ENCODE measurements around the gene SYT1. TPM values are rescaled to one million over a fixed set of nuclear protein-coding genes. Genes with fewer than 3 reads are reported as not detected.
A peak's percentile ranks its signal among the peaks of the same experiment; 100 is the strongest.

Gene SYT1
- total and polyA plus RNA-seq, 2 of the 8 experiments (the other 6 are each of a cell fraction or from before 2014, with no cell fraction given) = 11.0 to 34.6 TPM

DNA sequence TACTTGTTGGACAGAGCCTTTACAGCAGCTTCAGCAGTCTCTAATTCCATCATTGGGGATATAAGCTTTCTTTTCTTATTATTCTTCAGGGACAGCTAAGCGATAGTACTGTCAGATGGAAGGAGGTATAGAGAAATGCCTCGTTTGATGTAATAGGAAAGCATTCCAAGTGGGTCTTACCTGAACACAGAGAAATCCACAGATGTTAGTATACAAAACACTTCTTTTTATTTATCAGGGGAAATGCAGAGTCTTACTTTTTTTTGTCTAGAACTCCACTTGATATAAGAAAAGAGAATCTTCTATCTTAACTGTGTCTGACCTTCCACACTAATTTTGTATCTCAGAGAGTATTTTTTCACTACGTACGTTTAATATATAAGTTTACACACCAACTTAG is 1.9 kb downstream of the SYT1 start:
- H3K4me2 ChIP-seq (ENCODE audit: insufficient read depth in 1 of 2, low read depth in 2 of 2, low read length in 2 of 2) = peak overlapping the region; percentile 83
- H4K91ac ChIP-seq (replicated peaks; ENCODE audit: insufficient read length, low read length) = no peak overlapping the region
- no peak overlapping the region for H2AFZ ChIP-seq (ENCODE audit: low read length)
- no peaks in the 10 kb centered on the region for H3K9me3 ChIP-seq (ENCODE audit: insufficient read depth in 2 of 2, low read depth in 1 of 2, low read length in 1 of 2)
- H3K4me1 ChIP-seq (replicated peaks in 1 of 4; ENCODE audit: control insufficient read depth in 3 of 4, insufficient read depth in 4 of 4, low read length in 3 of 4) = peaks cover 0 to 6% (median 2%) of the 10 kb centered on the region in 4 experiments; a peak in 4 of 7 replicates
- H2BK20ac ChIP-seq (ENCODE audit: low read length) = no peak overlapping the region
- CTCF ChIA-PET (ENCODE audit: partially characterized antibody) = interaction anchor here (0.7 to 2.3 kb wide), 6 partner anchors 12 to 125 kb away, joined by 3 to 8 read pairs (median 3); no protein-coding TSS in a partner anchor
- no peak overlapping the region for H2BK15ac ChIP-seq (ENCODE audit: low read length)
- no peak overlapping the region for H3K9ac ChIP-seq (replicated peaks in 1 of 4; ENCODE audit: extremely low read depth in 1 of 4, low read depth in 3 of 4, low read length in 3 of 4)
- no peak overlapping the region for H4K8ac ChIP-seq (ENCODE audit: extremely low read depth, insufficient read depth, low read length)
- no peak overlapping the region for H3K18ac ChIP-seq (ENCODE audit: extremely low read depth, low read length)
- H3K27ac ChIP-seq (ENCODE audit: low read depth, low read length) = no peak overlapping the region
- WGBS, 2 experiments (ENCODE audit: extremely low coverage in 1 of 2, insufficient coverage in 1 of 2, insufficient read length in 1 of 2, insufficient replicate concordance in 2 of 2, low coverage in 1 of 2, low lambda C conversion rate in 2 of 2, missing lambda C conversion rate in 1 of 2) = 70% methylated on average over 4 of the region's 4 CpGs; no CpG with 5 or more reads in 1 of the 2 experiments
- DNase-seq (ENCODE audit: low read depth in 1 of 2, low spot score in 2 of 2) = no peak
- H4K20me1 ChIP-seq (replicated peaks in 1 of 2; ENCODE audit: control insufficient read depth in 1 of 2, insufficient read depth in 2 of 2, low read length in 2 of 2) = peaks cover 0 to 2% of the 10 kb centered on the region in 2 experiments
- H2BK120ac ChIP-seq (replicated peaks; ENCODE audit: low read depth, low read length) = no peak overlapping the region
- no peaks in the 10 kb centered on the region for H3K79me1 ChIP-seq (ENCODE audit: low read depth, low read length)
- H2AK5ac ChIP-seq (ENCODE audit: low read depth, low read length) = no peak overlapping the region
- H3K4me3 ChIP-seq (ENCODE audit: extremely low read depth in 1 of 4, insufficient read depth in 2 of 4, low read depth in 3 of 4, low read length in 4 of 4) = peak overlapping the region in 3 of 4 experiments; percentile 12 to 84 (median 22); a peak in 4 of 8 replicates
- no peaks in the 10 kb centered on the region for H3K27me3 ChIP-seq (replicated peaks in 1 of 4; ENCODE audit: control insufficient read depth in 3 of 4, extremely low read depth in 1 of 4, insufficient read depth in 3 of 4, low read length in 3 of 4)
- no peak overlapping the region for H3K56ac ChIP-seq (replicated peaks; ENCODE audit: insufficient read length, low read depth, low read length)
- no peak for FAIRE-seq
- peaks cover 4% of the 10 kb centered on the region for H3K23me2 ChIP-seq (ENCODE audit: low read depth, low read length)
- no peak overlapping the region for H2BK5ac ChIP-seq (ENCODE audit: low read depth, low read length)
- H3K23ac ChIP-seq (ENCODE audit: insufficient read length) = no peak overlapping the region
- H2BK12ac ChIP-seq (ENCODE audit: low read depth, low read length) = no peak overlapping the region
- H4K5ac ChIP-seq (ENCODE audit: insufficient read length, low read depth, low read length) = no peak overlapping the region
- POLR2A ChIA-PET (ENCODE audit: partially characterized antibody) = interaction anchor here (0.7 to 1.7 kb wide), 2 partner anchors 11 to 94 kb away, joined by 3 to 4 read pairs; no protein-coding TSS in a partner anchor
- peaks cover 5 to 68% of the 10 kb centered on the region in 2 experiments for H3K79me2 ChIP-seq (ENCODE audit: control insufficient read depth in 1 of 2, insufficient read depth in 2 of 2, low read length in 2 of 2)
- H3K14ac ChIP-seq (ENCODE audit: insufficient read length) = no peak overlapping the region
- H3K4ac ChIP-seq (replicated peaks; ENCODE audit: insufficient read length, low read depth, low read length) = no peak overlapping the region
- peaks cover 0 to 4% (median 0%) of the 10 kb centered on the region in 4 experiments; a peak in 1 of 8 replicates for H3K36me3 ChIP-seq (ENCODE audit: control insufficient read depth in 2 of 4, insufficient read depth in 4 of 4, low read length in 3 of 4)
- TF ChIP-seq SIX5 (IDR thresholded peaks at IDR 0.05; ENCODE audit: low read depth, low read length) = no peak
- TF ChIP-seq, protein P1, sequence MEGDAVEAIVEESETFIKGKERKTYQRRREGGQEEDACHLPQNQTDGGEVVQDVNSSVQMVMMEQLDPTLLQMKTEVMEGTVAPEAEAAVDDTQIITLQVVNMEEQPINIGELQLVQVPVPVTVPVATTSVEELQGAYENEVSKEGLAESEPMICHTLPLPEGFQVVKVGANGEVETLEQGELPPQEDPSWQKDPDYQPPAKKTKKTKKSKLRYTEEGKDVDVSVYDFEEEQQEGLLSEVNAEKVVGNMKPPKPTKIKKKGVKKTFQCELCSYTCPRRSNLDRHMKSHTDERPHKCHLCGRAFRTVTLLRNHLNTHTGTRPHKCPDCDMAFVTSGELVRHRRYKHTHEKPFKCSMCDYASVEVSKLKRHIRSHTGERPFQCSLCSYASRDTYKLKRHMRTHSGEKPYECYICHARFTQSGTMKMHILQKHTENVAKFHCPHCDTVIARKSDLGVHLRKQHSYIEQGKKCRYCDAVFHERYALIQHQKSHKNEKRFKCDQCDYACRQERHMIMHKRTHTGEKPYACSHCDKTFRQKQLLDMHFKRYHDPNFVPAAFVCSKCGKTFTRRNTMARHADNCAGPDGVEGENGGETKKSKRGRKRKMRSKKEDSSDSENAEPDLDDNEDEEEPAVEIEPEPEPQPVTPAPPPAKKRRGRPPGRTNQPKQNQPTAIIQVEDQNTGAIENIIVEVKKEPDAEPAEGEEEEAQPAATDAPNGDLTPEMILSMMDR (IDR thresholded peaks at IDR 0.05; ENCODE audit: control extremely low read depth in 1 of 3, insufficient read depth in 1 of 3, low read depth in 1 of 3, low read length in 3 of 3) = no peak
- TF ChIP-seq SUZ12 (IDR thresholded peaks at IDR 0.05; ENCODE audit: low read length) = no peak
- TF ChIP-seq, protein P2, sequence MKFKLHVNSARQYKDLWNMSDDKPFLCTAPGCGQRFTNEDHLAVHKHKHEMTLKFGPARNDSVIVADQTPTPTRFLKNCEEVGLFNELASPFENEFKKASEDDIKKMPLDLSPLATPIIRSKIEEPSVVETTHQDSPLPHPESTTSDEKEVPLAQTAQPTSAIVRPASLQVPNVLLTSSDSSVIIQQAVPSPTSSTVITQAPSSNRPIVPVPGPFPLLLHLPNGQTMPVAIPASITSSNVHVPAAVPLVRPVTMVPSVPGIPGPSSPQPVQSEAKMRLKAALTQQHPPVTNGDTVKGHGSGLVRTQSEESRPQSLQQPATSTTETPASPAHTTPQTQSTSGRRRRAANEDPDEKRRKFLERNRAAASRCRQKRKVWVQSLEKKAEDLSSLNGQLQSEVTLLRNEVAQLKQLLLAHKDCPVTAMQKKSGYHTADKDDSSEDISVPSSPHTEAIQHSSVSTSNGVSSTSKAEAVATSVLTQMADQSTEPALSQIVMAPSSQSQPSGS (IDR thresholded peaks at IDR 0.05; ENCODE audit: low read length) = no peak
- no peak for TF ChIP-seq SIN3A (conservative IDR thresholded peaks at IDR 0.05 in 1 of 2, IDR thresholded peaks at IDR 0.05 in 1 of 2; ENCODE audit: low read depth in 1 of 2, low read length in 2 of 2)
- no peak for TF ChIP-seq KDM1A (IDR thresholded peaks at IDR 0.05; ENCODE audit: borderline replicate concordance, low read length)
- TF ChIP-seq CHD1 (IDR thresholded peaks at IDR 0.05; ENCODE audit: low read depth, low read length) = no peak
- TF ChIP-seq BRCA1 (IDR thresholded peaks at IDR 0.05; ENCODE audit: low read depth, low read length) = no peak
- no peak for TF ChIP-seq SAP30 (IDR thresholded peaks at IDR 0.05; ENCODE audit: insufficient read depth, insufficient replicate concordance, low read length)

Data from H1 (cell line).